SHP77 (cell line): ENCODE results near the gene GCM1.
A peak's percentile ranks its signal among the peaks of the same experiment; 100 is the strongest.

Source experiments
- DNase-seq, 2 experiments: peaks; one replicate each; lab custom pipeline; 2025; lab: John Stamatoyannopoulos, UW

Gene GCM1

GRCh38 chr6:53151676-53152075 lies 3.0 kb upstream of the GCM1 start:
- DNase-seq = no peak

DNA sequence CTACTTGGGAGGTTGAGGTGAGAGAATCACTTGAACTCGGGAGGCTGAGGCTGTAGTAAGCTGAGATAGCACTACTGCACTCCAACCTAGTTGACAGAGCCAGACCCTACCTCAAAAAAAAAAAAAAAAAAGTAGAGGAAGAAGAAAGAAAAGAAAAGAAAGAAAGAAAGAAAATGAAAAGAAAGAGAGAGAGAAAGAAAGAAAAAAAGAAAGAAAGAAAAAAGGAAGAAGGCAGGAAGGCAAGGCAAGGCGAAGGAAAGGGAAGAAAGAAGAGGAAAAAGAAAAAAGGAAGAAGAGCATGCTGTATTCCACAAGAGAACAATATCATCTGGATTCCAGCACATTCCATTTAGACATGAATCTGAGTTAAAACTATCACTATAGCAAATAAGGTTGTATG lies 3.8 kb downstream of the GCM1 start:
- DNase-seq = no peak

GRCh38 chr6:53143710-53144109 lies 4.9 kb downstream of the GCM1 start:
- DNase-seq = no peak

GRCh38 chr6:53142810-53143209 lies 5.8 kb downstream of the GCM1 start:
- no peak for DNase-seq

- no peak for DNase-seq
These were observed 8.7 kb downstream of the GCM1 start for GRCh38 chr6:53139841-53140413.

DNA sequence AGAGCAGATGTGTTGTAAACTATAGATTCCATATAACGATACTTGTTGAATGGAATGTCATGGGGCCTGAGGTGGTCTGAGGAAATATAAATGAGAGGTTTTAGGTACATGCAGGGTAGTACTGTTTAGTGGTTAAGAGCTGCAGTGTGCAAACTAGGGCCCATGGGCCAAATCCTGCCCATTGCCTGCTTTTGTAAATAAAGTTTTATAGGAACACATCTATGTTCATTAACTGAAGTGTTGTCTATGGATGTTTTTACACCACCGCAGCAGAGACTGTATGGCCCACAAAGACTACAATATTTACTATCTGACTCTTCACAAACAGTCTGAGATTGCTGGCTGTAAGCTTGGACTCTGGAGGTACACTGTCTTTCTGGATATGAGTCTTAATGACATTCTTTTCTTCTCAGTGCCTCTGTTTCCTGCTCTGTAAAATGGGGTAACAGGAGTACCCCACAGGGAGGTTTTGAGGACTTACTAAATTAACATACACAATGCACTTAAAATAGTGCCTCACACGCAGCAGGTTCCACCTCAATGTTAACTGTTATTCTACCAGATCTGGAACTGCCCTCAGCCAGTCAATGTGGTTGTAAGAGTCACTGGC lies 12.5 kb downstream of the GCM1 start:
- no peak for DNase-seq

- no peak for DNase-seq
These were observed 13.9 kb downstream of the GCM1 start for GRCh38 chr6:53134601-53135235.

- DNase-seq = no peak
These were observed 14.7 kb downstream of the GCM1 start for GRCh38 chr6:53133961-53134360.

GRCh38 chr6:53130569-53131290 lies 17.9 kb downstream of the GCM1 start:
- no peak for DNase-seq

GRCh38 chr6:53128842-53129241 lies 19.8 kb downstream of the GCM1 start:
- DNase-seq = no peak

DNA sequence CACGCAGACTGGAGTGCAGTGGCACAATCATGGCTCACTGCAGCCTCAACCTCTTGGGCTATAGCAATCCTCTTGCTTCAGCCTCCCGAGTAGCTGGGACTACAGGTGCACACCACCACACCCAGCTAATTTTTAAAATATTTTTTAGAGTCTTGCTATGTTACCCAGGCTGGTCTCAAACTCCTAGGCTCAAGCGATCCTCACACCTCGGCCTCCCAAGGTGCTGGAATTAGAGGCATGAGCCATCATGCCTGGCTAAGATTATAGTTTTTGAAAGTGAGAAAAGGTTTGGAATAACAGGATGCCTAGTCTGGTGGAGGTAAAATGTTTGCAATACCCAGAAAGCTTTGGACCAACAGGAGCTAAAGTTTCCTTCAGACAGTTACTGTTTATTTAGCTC lies 23.4 kb downstream of the GCM1 start:
- no peak for DNase-seq

GRCh38 chr6:53124131-53124800 lies 24.4 kb downstream of the GCM1 start:
- no peak for DNase-seq

GRCh38 chr6:53119772-53120409 lies 28.8 kb downstream of the GCM1 start:
- DNase-seq = peak; percentile 57 to 67

GRCh38 chr6:53119349-53119748 lies 29.3 kb downstream of the GCM1 start:
- no peak for DNase-seq

- DNase-seq = no peak
These were observed 32.9 kb downstream of the GCM1 start for GRCh38 chr6:53115741-53116140.

- no peak for DNase-seq
These were observed 33.5 kb downstream of the GCM1 start for GRCh38 chr6:53115113-53115512.

- DNase-seq = no peak
These were observed 34.9 kb downstream of the GCM1 start for GRCh38 chr6:53113742-53114141.

- no peak for DNase-seq
These were observed 35.8 kb downstream of the GCM1 start for GRCh38 chr6:53112871-53113270.

GRCh38 chr6:53112404-53112803 lies 36.2 kb downstream of the GCM1 start:
- DNase-seq = peak; percentile 15

- DNase-seq = no peak
These were observed 36.8 kb downstream of the GCM1 start for GRCh38 chr6:53111865-53112264.

GRCh38 chr6:53109612-53110011 lies 39.0 kb downstream of the GCM1 start:
- no peak for DNase-seq

GRCh38 chr6:53107091-53107490 lies 41.5 kb downstream of the GCM1 start:
- no peak for DNase-seq
